Fibroblast of the aortic adventitia (primary cell): Measurements from ENCODE around the gene MAD1L1. TPM values are rescaled to one million over a fixed set of nuclear protein-coding genes. Genes with fewer than 3 reads are reported as not detected.

ENCODE experiments used
- DNase-seq: peaks from one replicate; pipeline ENCODE4 v3.0.0-alpha.2; 2010; ENCODE audit warnings: low read depth
- H3K4me3 ChIP-seq: 2 replicates; pipeline ENCODE4 v1.5.1; 2011; ENCODE audit warnings: low read depth, mild to moderate bottlenecking, control low read depth, low read length, moderate library complexity
- CTCF ChIP-seq: IDR thresholded peaks from 2 replicates; pipeline ENCODE4 v1.5.1; 2011; ENCODE audit warnings: mild to moderate bottlenecking, low read length, control low read depth, inconsistent platforms; ENCODE audit not compliant: insufficient read depth
- total RNA-seq: library from RNA; depleted of rRNA; stranded (reverse); fragments of >200 nt; gene quantifications from 2 replicates; pipeline ENCODE4 v1.2.3, GENCODE V29; 2012; ENCODE audit warnings: low replicate concordance

MAD1L1 gene
- total RNA-seq, 1 donor = 22.9 TPM

GRCh38 chr7:1802899-1803298, 429.8 kb downstream of the MAD1L1 start:
- no peak for DNase-seq
- no peak for TF ChIP-seq CTCF
- no peak overlapping the region for H3K4me3 ChIP-seq

GRCh38 chr7:1800902-1801301, 431.8 kb downstream of the MAD1L1 start:
- no peak overlapping the region for H3K4me3 ChIP-seq
- no peak for TF ChIP-seq CTCF
- no peak for DNase-seq

GRCh38 chr7:1798191-1798590, 434.6 kb downstream of the MAD1L1 start:
- DNase-seq = no peak
- no peak overlapping the region for H3K4me3 ChIP-seq
- TF ChIP-seq CTCF = no peak

- peak; percentile 33 for TF ChIP-seq CTCF
- H3K4me3 ChIP-seq = no peak overlapping the region
- DNase-seq = no peak
Measured at GRCh38 chr7:1794888-1795542, 437.7 kb downstream of the MAD1L1 start.

- no peak for TF ChIP-seq CTCF
- no peak for DNase-seq
- no peak overlapping the region for H3K4me3 ChIP-seq
Measured at GRCh38 chr7:1787681-1788235, 445.0 kb downstream of the MAD1L1 start.

GRCh38 chr7:1787241-1787640, 445.5 kb downstream of the MAD1L1 start:
- DNase-seq = no peak
- no peak overlapping the region for H3K4me3 ChIP-seq
- no peak for TF ChIP-seq CTCF

GRCh38 chr7:1785839-1786238, 446.9 kb downstream of the MAD1L1 start:
- no peak for DNase-seq
- no peak overlapping the region for H3K4me3 ChIP-seq
- TF ChIP-seq CTCF = no peak
